H1 (cell line): ENCODE data around the gene TMC4. TPM values are rescaled to one million over a fixed set of nuclear protein-coding genes. Genes with fewer than 3 reads are reported as not detected.

Experiments used
- CTCF ChIA-PET: fragments of 300-600 bp; sonication (Branson Sonifier 250); formaldehyde crosslinking; loops from one replicate; lab custom pipeline; 2021; ENCODE audit not compliant: partially characterized antibody; lab: Charles Lee
- POLR2A ChIA-PET: fragments of 300-600 bp; sonication (Branson Sonifier 250); formaldehyde crosslinking; loops from one replicate; lab custom pipeline; 2021; ENCODE audit warnings: inconsistent platforms; ENCODE audit not compliant: partially characterized antibody; lab: Charles Lee
- DNase-seq, 2 experiments: peaks; one replicate each; pipeline versions ENCODE4 v3.0.0 to v3.0.0-alpha.2; 2010 to 2022; ENCODE audit warnings: low spot score in 2 of 2, low read depth in 1 of 2, mixed read lengths in 1 of 2
- FAIRE-seq: peaks from 2 replicates; lab custom pipeline; 2011; peaks lifted over from hg19 to GRCh38; lab: Jason Lieb, UNC
- H2AFZ ChIP-seq: 2 replicates; pipeline ENCODE4 v1.8.1; 2012; ENCODE audit warnings: low read length, inconsistent platforms
- H2AK5ac ChIP-seq: 2 replicates; pipeline ENCODE4 v1.6.1; 2013; ENCODE audit warnings: low read depth, low read length
- H2BK120ac ChIP-seq: replicated peaks from 2 replicates; pipeline ENCODE3; 2013; ENCODE audit warnings: low read depth, low read length, inconsistent platforms
- H2BK12ac ChIP-seq: 2 replicates; pipeline ENCODE4 v1.6.1; 2013; ENCODE audit warnings: low read depth, low read length
- H2BK15ac ChIP-seq: 2 replicates; pipeline ENCODE4 v1.6.1; 2013; ENCODE audit warnings: low read length
- H2BK20ac ChIP-seq: 2 replicates; pipeline ENCODE4 v1.6.1; 2013; ENCODE audit warnings: low read length
- H2BK5ac ChIP-seq: 2 replicates; pipeline ENCODE4 v1.6.1; 2013; ENCODE audit warnings: low read depth, low read length
- H3K14ac ChIP-seq: 2 replicates; pipeline ENCODE4 v1.6.1; 2013; ENCODE audit warnings: inconsistent platforms; ENCODE audit not compliant: insufficient read length
- H3K18ac ChIP-seq: 2 replicates; pipeline ENCODE4 v1.6.1; 2013; ENCODE audit warnings: low read length; ENCODE audit errors: extremely low read depth
- H3K23ac ChIP-seq: 2 replicates; pipeline ENCODE4 v1.6.1; 2013; ENCODE audit warnings: inconsistent platforms; ENCODE audit not compliant: insufficient read length
- H3K23me2 ChIP-seq: 2 replicates; pipeline ENCODE4 v1.6.1; 2013; ENCODE audit warnings: low read depth, low read length
- H3K27ac ChIP-seq: 2 replicates; pipeline ENCODE4 v1.6.1; 2011; ENCODE audit warnings: low read depth, low read length, inconsistent platforms
- H3K27me3 ChIP-seq, 4 experiments: replicated peaks in 1 of 4; 1 replicate in 1 of 4; 2 replicates in 3 of 4; pipeline versions ENCODE4 v1.6.1 to v1.8.1; 2011 to 2013; ENCODE audit warnings: low read length in 3 of 4, mild to moderate bottlenecking in 3 of 4, inconsistent platforms in 2 of 4, mixed read lengths in 2 of 4, moderate library complexity in 1 of 4; ENCODE audit not compliant: control insufficient read depth in 3 of 4, insufficient read depth in 3 of 4; ENCODE audit errors: extremely low read depth in 1 of 4
- H3K36me3 ChIP-seq, 4 experiments: 2 replicates each; pipeline versions ENCODE4 v1.6.1 to v1.8.1; 2011 to 2013; ENCODE audit warnings: mild to moderate bottlenecking in 4 of 4, low read length in 3 of 4, moderate library complexity in 2 of 4, control low read depth in 1 of 4, inconsistent platforms in 1 of 4; ENCODE audit not compliant: insufficient read depth in 4 of 4, control insufficient read depth in 2 of 4
- H3K4ac ChIP-seq: replicated peaks from 2 replicates; pipeline ENCODE3; 2013; ENCODE audit warnings: low read length, low read depth, mixed read lengths, inconsistent platforms; ENCODE audit not compliant: insufficient read length
- H3K4me1 ChIP-seq, 4 experiments: replicated peaks in 1 of 4; 1 replicate in 1 of 4; 2 replicates in 3 of 4; pipeline versions ENCODE4 v1.6.1 to v1.8.1; 2011 to 2013; ENCODE audit warnings: low read length in 3 of 4, inconsistent platforms in 2 of 4, mixed read lengths in 1 of 4; ENCODE audit not compliant: insufficient read depth in 4 of 4, control insufficient read depth in 3 of 4
- H3K4me2 ChIP-seq, 2 experiments: 2 replicates each; pipeline versions ENCODE4 v1.6.1 to v1.8.1; 2011 to 2013; ENCODE audit warnings: low read depth in 2 of 2, low read length in 2 of 2, control low read depth in 1 of 2, inconsistent platforms in 1 of 2, mild to moderate bottlenecking in 1 of 2; ENCODE audit not compliant: insufficient read depth in 1 of 2
- H3K4me3 ChIP-seq, 4 experiments: fragments of 200-600, 300-600 bp in 1 of 4; sonication (generic), shearing (Covaris generic), sonication (Bioruptor Twin) in 1 of 4; 2 replicates each; pipeline versions ENCODE4 v1.5.1 to v1.8.1; 2011 to 2016; ENCODE audit warnings: low read length in 4 of 4, low read depth in 3 of 4, control low read depth in 2 of 4, inconsistent platforms in 2 of 4, mild to moderate bottlenecking in 2 of 4, mixed read lengths in 1 of 4, moderate library complexity in 1 of 4; ENCODE audit not compliant: insufficient read depth in 2 of 4; ENCODE audit errors: extremely low read depth in 1 of 4
- H3K56ac ChIP-seq: replicated peaks from 2 replicates; pipeline ENCODE3; 2013; ENCODE audit warnings: low read depth, mild to moderate bottlenecking, mixed read lengths, low read length, inconsistent platforms; ENCODE audit not compliant: insufficient read length
- H3K79me1 ChIP-seq: 2 replicates; pipeline ENCODE4 v1.6.1; 2013; ENCODE audit warnings: low read depth, low read length, control low read depth
- H3K79me2 ChIP-seq, 2 experiments: 2 replicates each; pipeline versions ENCODE4 v1.6.1 to v1.8.1; 2012 to 2013; ENCODE audit warnings: low read length in 2 of 2, mild to moderate bottlenecking in 2 of 2, inconsistent platforms in 1 of 2; ENCODE audit not compliant: insufficient read depth in 2 of 2, control insufficient read depth in 1 of 2
- H3K9ac ChIP-seq, 4 experiments: replicated peaks in 1 of 4; 1 replicate in 1 of 4; 2 replicates in 3 of 4; pipeline versions ENCODE4 v1.6.1 to v1.8.1; 2011 to 2013; ENCODE audit warnings: low read depth in 3 of 4, low read length in 3 of 4, control low read depth in 2 of 4, mild to moderate bottlenecking in 2 of 4, moderate library complexity in 2 of 4, inconsistent platforms in 1 of 4; ENCODE audit errors: extremely low read depth in 1 of 4
- H3K9me3 ChIP-seq, 2 experiments: 2 replicates each; pipeline versions ENCODE4 v1.6.1 to v1.8.1; 2012 to 2013; ENCODE audit warnings: mild to moderate bottlenecking in 2 of 2, moderate library complexity in 2 of 2, control low read depth in 1 of 2, inconsistent platforms in 1 of 2, low read depth in 1 of 2, low read length in 1 of 2, mixed read lengths in 1 of 2; ENCODE audit not compliant: insufficient read depth in 2 of 2
- H4K20me1 ChIP-seq, 2 experiments: replicated peaks in 1 of 2; 2 replicates each; pipeline versions ENCODE3 to v1.8.1; 2011 to 2013; ENCODE audit warnings: inconsistent platforms in 2 of 2, low read length in 2 of 2, mild to moderate bottlenecking in 1 of 2; ENCODE audit not compliant: insufficient read depth in 2 of 2, control insufficient read depth in 1 of 2
- H4K5ac ChIP-seq: 2 replicates; pipeline ENCODE4 v1.6.1; 2013; ENCODE audit warnings: low read length, low read depth, mixed read lengths, inconsistent platforms; ENCODE audit not compliant: insufficient read length
- H4K8ac ChIP-seq: 2 replicates; pipeline ENCODE4 v1.8.0; 2013; ENCODE audit warnings: mild to moderate bottlenecking, moderate library complexity, low read length, inconsistent platforms; ENCODE audit not compliant: insufficient read depth; ENCODE audit errors: extremely low read depth
- H4K91ac ChIP-seq: replicated peaks from 2 replicates; pipeline ENCODE3; 2013; ENCODE audit warnings: low read length, mixed read lengths, inconsistent platforms; ENCODE audit not compliant: insufficient read length
- BCL11A ChIP-seq, 2 experiments: IDR thresholded peaks; one replicate each; pipeline ENCODE4 v1.6.1; 2011; ENCODE audit warnings: low read depth in 2 of 2, low read length in 2 of 2, mild to moderate bottlenecking in 2 of 2
- CHD2 ChIP-seq: IDR thresholded peaks from 2 replicates; pipeline ENCODE4 v1.6.1; 2012; ENCODE audit warnings: low read length, improper control_type of control experiment
- CREB1 ChIP-seq: IDR thresholded peaks from 2 replicates; pipeline ENCODE4 v1.6.1; 2012; ENCODE audit warnings: inconsistent platforms
- EGR1 ChIP-seq: IDR thresholded peaks from 2 replicates; pipeline ENCODE4 v1.6.1; 2011; ENCODE audit warnings: low read depth, low read length, borderline replicate concordance
- KDM4A ChIP-seq: IDR thresholded peaks from one replicate; pipeline ENCODE4 v1.7.1; 2012; ENCODE audit warnings: low read depth, mild to moderate bottlenecking, moderate library complexity, low read length, inconsistent platforms; ENCODE audit not compliant: severe bottlenecking
- POLR2A ChIP-seq, 2 experiments: IDR thresholded peaks; 1 replicate in 1 of 2; 2 replicates in 1 of 2; pipeline ENCODE4 v1.6.1; 2011; ENCODE audit warnings: low read depth in 2 of 2, low read length in 2 of 2, mild to moderate bottlenecking in 2 of 2; ENCODE audit errors: control extremely low read depth in 1 of 2
- RXRA ChIP-seq: IDR thresholded peaks from 2 replicates; pipeline ENCODE4 v1.6.1; 2011; ENCODE audit warnings: low read depth, mild to moderate bottlenecking, low read length, moderate library complexity; ENCODE audit not compliant: insufficient read depth
- SIN3A ChIP-seq, 2 experiments: IDR thresholded peaks in 1 of 2; conservative IDR thresholded peaks in 1 of 2; 2 replicates each; pipeline ENCODE4 v1.6.1; 2011 to 2012; ENCODE audit warnings: low read length in 2 of 2, improper control_type of control experiment in 1 of 2, low read depth in 1 of 2, mild to moderate bottlenecking in 1 of 2
- SP1 ChIP-seq: IDR thresholded peaks from 2 replicates; pipeline ENCODE4 v1.6.1; 2011; ENCODE audit warnings: low read depth, low read length
- SP2 ChIP-seq: IDR thresholded peaks from 2 replicates; pipeline ENCODE4 v1.6.1; 2012; ENCODE audit warnings: mild to moderate bottlenecking, low read length, inconsistent platforms
- SP4 ChIP-seq: IDR thresholded peaks from 2 replicates; pipeline ENCODE4 v1.6.1; 2012; ENCODE audit warnings: low read length, inconsistent platforms
- TAF1 ChIP-seq: IDR thresholded peaks from 2 replicates; pipeline ENCODE4 v1.6.1; 2011; ENCODE audit warnings: mild to moderate bottlenecking, low read depth, low read length
- WGBS, 2 experiments: shearing (Covaris generic) in 1 of 2; methylation state at CpG; one replicate each; pipeline versions ENCODE4 v1.1.6 to v1.1.7; 2013 to 2015; ENCODE audit warnings: low lambda C conversion rate in 2 of 2, mixed read lengths in 2 of 2, inconsistent platforms in 1 of 2, low coverage in 1 of 2, missing lambda C conversion rate in 1 of 2; ENCODE audit not compliant: insufficient replicate concordance in 2 of 2, insufficient coverage in 1 of 2, insufficient read length in 1 of 2; ENCODE audit errors: extremely low coverage in 1 of 2, missing lambda C conversion rate in 1 of 2; 5-methylcytosine and 5-hydroxymethylcytosine counted together
- polyA plus RNA-seq, 7 experiments: library from polyadenylated mRNA; depleted of rRNA in 3 of 7; stranded (reverse) in 5 of 7; unstranded in 2 of 7; fragments of >200 nt in 5 of 7; fragments of 200-250 nt in 2 of 7; gene quantifications; 1 replicate in 5 of 7; 2 replicates in 1 of 7; 4 replicates in 1 of 7; pipeline versions ENCODE4 v1.2.1 to v1.2.3, GENCODE V29; 2011 to 2013; ENCODE audit warnings: missing spikeins in 2 of 7, mixed read lengths in 2 of 7
- total RNA-seq: library from RNA; stranded (reverse); fragmentation: NEBNext Ultra II Directional; extraction: Animal tissue kit (Norgen Biotek cat#: 25700); gene quantifications from 2 replicates; pipeline ENCODE4 v1.2.1, GENCODE V29; 2021

Gene TMC4
- total and polyA plus RNA-seq, 2 of the 8 experiments (the other 6 are each of a cell fraction or from before 2014, with no cell fraction given): 5.5 to 6.3 TPM

DNA sequence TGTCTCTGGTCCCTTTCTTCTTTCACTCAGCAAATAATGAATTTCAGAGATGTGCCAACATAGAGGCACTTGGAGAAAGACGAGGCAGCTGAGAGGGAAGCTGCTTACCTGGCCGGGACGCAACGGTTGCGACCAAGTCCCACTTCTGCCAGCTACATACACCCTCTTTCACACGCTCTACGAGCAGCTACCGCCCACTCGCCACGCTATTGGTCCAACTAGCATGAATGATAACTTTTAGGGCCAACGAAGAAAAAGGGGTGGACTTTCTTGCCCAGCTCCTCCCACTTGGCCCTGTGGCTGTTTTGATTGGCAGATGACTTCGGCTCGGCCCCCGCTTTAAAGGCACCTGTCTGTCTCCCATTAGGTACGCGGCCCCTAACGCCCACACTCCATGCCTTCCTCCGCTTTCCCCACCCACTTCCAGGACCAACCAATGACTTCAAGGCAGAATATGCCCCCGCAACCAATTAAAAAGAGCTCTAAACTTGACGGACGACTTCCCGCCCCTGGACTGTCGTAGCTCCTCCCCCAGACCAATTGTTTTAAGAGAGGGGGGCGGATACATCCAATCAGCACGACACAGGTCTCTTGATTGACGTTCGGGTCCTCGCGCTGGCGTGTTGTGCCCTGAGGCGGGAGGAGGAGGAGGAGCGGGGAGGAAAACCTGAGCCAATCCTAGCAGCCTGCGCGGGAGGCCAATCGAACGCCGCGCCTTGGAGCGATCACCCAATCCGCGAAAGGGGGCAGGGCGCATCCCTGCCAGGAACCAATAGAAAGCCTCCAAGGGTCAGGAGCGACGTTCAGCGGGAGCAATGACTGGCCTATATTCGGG lies 35.9 kb downstream of the TMC4 start:
- H3K23ac ChIP-seq: no peak overlapping the region
- H3K27ac ChIP-seq: peak overlapping the region; percentile 90; the same call in 1 of the 2 replicates
- H4K8ac ChIP-seq: no peak overlapping the region
- H4K20me1 ChIP-seq: peaks cover 21 to 32% of the 10 kb centered on the region in 2 experiments
- peaks cover 0 to 6% (median 5%) of the 10 kb centered on the region in 4 experiments; a peak in 3 of 8 replicates for H3K36me3 ChIP-seq
- H3K14ac ChIP-seq: no peak overlapping the region
- H3K23me2 ChIP-seq: peaks cover 17% of the 10 kb centered on the region
- H3K4me3 ChIP-seq: peak overlapping the region; percentile 68 to 84 (median 84)
- no peak overlapping the region for H3K18ac ChIP-seq
- DNase-seq (peak; percentile 95 to 100), FAIRE-seq (peak; percentile 96)
- no peak overlapping the region for H3K4ac ChIP-seq
- H3K79me2 ChIP-seq: peaks cover 27 to 42% of the 10 kb centered on the region in 2 experiments
- POLR2A ChIA-PET: interaction anchor here (0.5 to 15.7 kb wide), 20 partner anchors 8 to 993 kb away, joined by 3 to 348 read pairs (median 5); partner anchors contain the start of genes LENG1, MBOAT7, MYADM and PRPF31
- H2BK20ac ChIP-seq: no peak overlapping the region
- no peak overlapping the region for H2BK12ac ChIP-seq
- no peak overlapping the region for H2BK120ac ChIP-seq
- WGBS, 2 experiments: 1% methylated on average over 42 of the region's 46 CpGs; no CpG with 5 or more reads in 1 of the 2 experiments
- H4K91ac ChIP-seq: no peak overlapping the region
- no peak overlapping the region for H2AK5ac ChIP-seq
- H2BK5ac ChIP-seq: 0 out of 2 replicates have a peak overlapping the region, but pooled peaks have one; percentile 61
- peaks cover 3 to 10% of the 10 kb centered on the region in 2 experiments; a peak in 3 of 4 replicates for H3K9me3 ChIP-seq
- peak overlapping the region; percentile 53 for H2AFZ ChIP-seq
- H3K9ac ChIP-seq: peak overlapping the region; percentile 62 to 93 (median 86)
- H3K79me1 ChIP-seq: peaks cover 16% of the 10 kb centered on the region
- CTCF ChIA-PET: interaction anchor here (0.6 to 2.8 kb wide), 6 partner anchors 18 to 317 kb away, joined by 3 to 8 read pairs (median 3); no protein-coding TSS in a partner anchor
- H2BK15ac ChIP-seq: no peak overlapping the region
- no peaks in the 10 kb centered on the region for H3K27me3 ChIP-seq
- H4K5ac ChIP-seq: no peak overlapping the region
- peaks cover 0 to 26% (median 7%) of the 10 kb centered on the region in 4 experiments; a peak in 5 of 7 replicates for H3K4me1 ChIP-seq
- peak overlapping the region; percentile 85 to 99 for H3K4me2 ChIP-seq
- no peak overlapping the region for H3K56ac ChIP-seq
- TF ChIP-seq EGR1 (peak; percentile 82; the same call in 1 of the 2 replicates), SP4 (peak; percentile 96), SP1 (peak; percentile 99), CHD2 (peak; percentile 94), SIN3A (conservative IDR thresholded peaks at IDR 0.05 in 1 of 2, IDR thresholded peaks at IDR 0.05 in 1 of 2; ENCODE audit: low read depth in 1 of 2, low read length in 2 of 2) (peak in 1 of 2 experiments; percentile 67; a peak in 2 of 4 replicates), CREB1 (peak; percentile 59), TAF1 (peak; percentile 86), SP2 (peak; percentile 86), BCL11A (IDR thresholded peaks at IDR 0.05; ENCODE audit: low read depth in 2 of 2, low read length in 2 of 2) (no peak), POLR2A (IDR thresholded peaks at IDR 0.05; ENCODE audit: control extremely low read depth in 1 of 2, low read depth in 2 of 2, low read length in 2 of 2) (peak in 1 of 2 experiments; percentile 82; a peak in 2 of 3 replicates), RXRA (no peak), KDM4A (peak; percentile 63)
